Common myeloid progenitor, CD34-positive (primary cell): ENCODE measurements around the gene SAMD4A.

Experiments used
- CTCF ChIA-PET: fragments of 350-600 bp; sonication (Branson Sonifier 250); formaldehyde crosslinking; loops from one replicate; lab custom pipeline; 2021; ENCODE audit warnings: antibody characterized with exemption; lab: Charles Lee
- POLR2A ChIA-PET: fragments of 350-600 bp; sonication (Branson Sonifier 250); formaldehyde crosslinking; loops from one replicate; lab custom pipeline; 2021; ENCODE audit warnings: antibody characterized with exemption; lab: Charles Lee
- DNase-seq, 3 donors: peaks; one replicate each; pipeline versions ENCODE4 v3.0.0 to v3.0.0-alpha.2; 2013
- H3K27ac ChIP-seq, 2 experiments: 1 replicate in 1 of 2; 2 replicates in 1 of 2; pipeline ENCODE4 v1.7.0; 2013; ENCODE audit warnings: inconsistent platforms in 2 of 2, low read length in 2 of 2, mild to moderate bottlenecking in 2 of 2, low read depth in 1 of 2, moderate library complexity in 1 of 2; ENCODE audit not compliant: severe bottlenecking in 2 of 2, insufficient read depth in 1 of 2, poor library complexity in 1 of 2
- H3K27me3 ChIP-seq, 5 experiments: replicated peaks in 2 of 5; 1 replicate in 3 of 5; 2 replicates in 2 of 5; pipeline versions ENCODE4 v1.6.1 to v1.7.0; 2013; ENCODE audit warnings: low read length in 4 of 5, mild to moderate bottlenecking in 2 of 5, moderate library complexity in 2 of 5, inconsistent platforms in 1 of 5; ENCODE audit not compliant: insufficient read depth in 5 of 5, control insufficient read depth in 4 of 5
- H3K36me3 ChIP-seq, 4 experiments: 1 replicate in 2 of 4; 2 replicates in 2 of 4; pipeline versions ENCODE4 v1.6.1 to v1.7.0; 2013; ENCODE audit warnings: low read length in 3 of 4, control low read depth in 1 of 4, mild to moderate bottlenecking in 1 of 4; ENCODE audit not compliant: control insufficient read depth in 4 of 4, insufficient read depth in 4 of 4
- H3K4me1 ChIP-seq, 4 experiments: 1 replicate in 3 of 4; 2 replicates in 1 of 4; pipeline versions ENCODE4 v1.6.1 to v1.7.1; 2013; ENCODE audit warnings: low read length in 3 of 4, mild to moderate bottlenecking in 3 of 4, control low read depth in 1 of 4, inconsistent platforms in 1 of 4, moderate library complexity in 1 of 4; ENCODE audit not compliant: control insufficient read depth in 4 of 4, insufficient read depth in 4 of 4; ENCODE audit errors: control extremely low read depth in 1 of 4
- H3K4me3 ChIP-seq, 7 experiments: 1 replicate in 4 of 7; 2 replicates in 3 of 7; pipeline versions ENCODE4 v1.5.1 to v1.7.0; 2013; ENCODE audit warnings: mild to moderate bottlenecking in 7 of 7, low read length in 6 of 7, moderate library complexity in 6 of 7, inconsistent platforms in 2 of 7, low read depth in 2 of 7, control low read depth in 1 of 7; ENCODE audit not compliant: insufficient read depth in 4 of 7, control insufficient read depth in 1 of 7; ENCODE audit errors: extremely low read depth in 1 of 7
- H3K9me3 ChIP-seq, 5 experiments: 1 replicate in 4 of 5; 2 replicates in 1 of 5; pipeline versions ENCODE4 v1.6.1 to v1.7.1; 2013; ENCODE audit warnings: low read length in 4 of 5, mild to moderate bottlenecking in 2 of 5, inconsistent platforms in 1 of 5, low read depth in 1 of 5, moderate library complexity in 1 of 5; ENCODE audit not compliant: control insufficient read depth in 4 of 5, insufficient read depth in 2 of 5; ENCODE audit errors: control extremely low read depth in 1 of 5
- WGBS: methylation state at CpG from one replicate; pipeline ENCODE4 v1.1.5; 2013; ENCODE audit not compliant: insufficient coverage; 5-methylcytosine and 5-hydroxymethylcytosine counted together

SAMD4A gene

GRCh38 chr14:54781961-54782750, 215.2 kb downstream of the SAMD4A start:
- Histone ChIP-seq H3K27ac (no peak overlapping the region), H3K4me3 (no peak overlapping the region), H3K9me3 (no peaks in the 10 kb centered on the region), H3K4me1 (peaks cover 0 to 42% (median 24%) of the 10 kb centered on the region in 4 experiments), H3K36me3 (no peaks in the 10 kb centered on the region), H3K27me3 (no peaks in the 10 kb centered on the region)
- 86% methylated on average over 18 of the region's 21 CpGs for whole genome bisulfite sequencing
- ChIA-PET POLR2A (interaction anchor here (0.9 kb wide), 1 partner anchor 56 kb away, joined by 3 read pairs; no protein-coding TSS in a partner anchor), CTCF (interaction anchor here (1.1 to 13.2 kb wide), 9 partner anchors 7 to 224 kb away, joined by 3 to 83 read pairs (median 3); no protein-coding TSS in a partner anchor)
- no peak for DNase-seq

GRCh38 chr14:54782751-54783659, 216.1 kb downstream of the SAMD4A start:
- Histone ChIP-seq H3K4me3 (no peak overlapping the region), H3K36me3 (no peaks in the 10 kb centered on the region), H3K9me3 (no peaks in the 10 kb centered on the region), H3K27me3 (no peaks in the 10 kb centered on the region), H3K4me1 (peaks cover 0 to 41% (median 24%) of the 10 kb centered on the region in 4 experiments), H3K27ac (no peak overlapping the region)
- ChIA-PET POLR2A (interaction anchor here (0.6 to 0.9 kb wide), 2 partner anchors 55 to 263 kb away, joined by 3 read pairs; no protein-coding TSS in a partner anchor), CTCF (interaction anchor here (1.0 to 13.2 kb wide), 10 partner anchors 8 to 225 kb away, joined by 3 to 83 read pairs (median 3); no protein-coding TSS in a partner anchor)
- WGBS = 93% methylated on average over 12 of the region's 14 CpGs
- peak; percentile 65 to 77 (median 70) for DNase-seq

GRCh38 chr14:54783660-54784015, 216.7 kb downstream of the SAMD4A start:
- DNase-seq = no peak
- ChIA-PET CTCF (interaction anchor here (1.0 to 13.2 kb wide), 8 partner anchors 9 to 219 kb away, joined by 3 to 83 read pairs (median 6); no protein-coding TSS in a partner anchor), POLR2A (interaction anchor here (0.6 kb wide), 1 partner anchor 264 kb away, joined by 3 read pairs; no protein-coding TSS in a partner anchor)
- 97% methylated on average over 5 of the region's 5 CpGs for WGBS
- Histone ChIP-seq H3K27ac (no peak overlapping the region), H3K4me1 (peaks cover 0 to 35% (median 21%) of the 10 kb centered on the region in 4 experiments), H3K4me3 (no peak overlapping the region), H3K9me3 (no peaks in the 10 kb centered on the region), H3K36me3 (no peaks in the 10 kb centered on the region), H3K27me3 (no peaks in the 10 kb centered on the region)

- CTCF ChIA-PET = interaction anchor here (1.0 to 13.2 kb wide), 6 partner anchors 9 to 219 kb away, joined by 3 to 83 read pairs (median 11); no protein-coding TSS in a partner anchor
- peaks cover 0 to 31% (median 19%) of the 10 kb centered on the region in 4 experiments for H3K4me1 ChIP-seq
- H3K36me3 ChIP-seq = no peaks in the 10 kb centered on the region
- 90% methylated on average over 6 of the region's 6 CpGs for WGBS
- H3K4me3 ChIP-seq = no peak overlapping the region
- no peak overlapping the region for H3K27ac ChIP-seq
- no peak for DNase-seq
- H3K27me3 ChIP-seq = no peaks in the 10 kb centered on the region
- H3K9me3 ChIP-seq = no peaks in the 10 kb centered on the region
- POLR2A ChIA-PET = no interaction called here
These were observed 217.1 kb downstream of the SAMD4A start for GRCh38 chr14:54784060-54784459.

GRCh38 chr14:54784657-54785056, 217.7 kb downstream of the SAMD4A start:
- 96% methylated on average over 4 of the region's 4 CpGs for WGBS
- CTCF ChIA-PET = interaction anchor here (0.7 to 13.2 kb wide), 7 partner anchors 9 to 220 kb away, joined by 3 to 83 read pairs (median 7); no protein-coding TSS in a partner anchor
- DNase-seq = no peak

GRCh38 chr14:54785136-54785777, 218.3 kb downstream of the SAMD4A start:
- CTCF ChIA-PET = interaction anchor here (0.7 to 13.2 kb wide), 6 partner anchors 9 to 220 kb away, joined by 3 to 83 read pairs (median 11); no protein-coding TSS in a partner anchor
- DNase-seq = no peak
- H3K36me3 ChIP-seq = no peaks in the 10 kb centered on the region
- peaks cover 0 to 29% (median 19%) of the 10 kb centered on the region in 4 experiments for H3K4me1 ChIP-seq
- 65% methylated on average over 4 of the region's 8 CpGs for WGBS
- no peaks in the 10 kb centered on the region for H3K27me3 ChIP-seq
- H3K27ac ChIP-seq = no peak overlapping the region
- POLR2A ChIA-PET = interaction anchor here (0.9 kb wide), 1 partner anchor 9 kb away, joined by 3 read pairs; no protein-coding TSS in a partner anchor
- H3K9me3 ChIP-seq = no peaks in the 10 kb centered on the region
- no peak overlapping the region for H3K4me3 ChIP-seq

More at GRCh38 chr14:54784657-54785056, 217.7 kb downstream of the SAMD4A start:
- no peak overlapping the region for H3K4me3 ChIP-seq
- H3K36me3 ChIP-seq = no peaks in the 10 kb centered on the region
- no peaks in the 10 kb centered on the region for H3K27me3 ChIP-seq
- peaks cover 0 to 29% (median 19%) of the 10 kb centered on the region in 4 experiments for H3K4me1 ChIP-seq
- POLR2A ChIA-PET = no interaction called here
- no peak overlapping the region for H3K27ac ChIP-seq
- H3K9me3 ChIP-seq = no peaks in the 10 kb centered on the region
